ENCODE data around the gene HDGFL2. TPM values are rescaled to one million over a fixed set of nuclear protein-coding genes. Genes with fewer than 3 reads are reported as not detected.

Gene HDGFL2
- total RNA-seq (2022; extraction: Qiagen RNA extraction; ENCODE audit: low read depth) = 25.1 to 30.9 TPM (median 29.4 TPM) in 5 replicates

GRCh38 chr19:4472174-4472974, at the start of gene HDGFL2:
HDGFL2 (plus strand) TSS chr19:4472297; CDS start chr19:4472351, 54 bp downstream.

GRCh38 chr19:4457654-4458395, 14.3 kb upstream of the HDGFL2 start, which contains the start of gene UBXN6:
UBXN6 (minus strand) TSS chr19:4457794; CDS start chr19:4457697, 97 bp downstream.

GRCh38 chr19:4518345-4519171, 46.5 kb downstream of the HDGFL2 start, which contains the start of gene PLIN4:
PLIN4 (minus strand) TSS chr19:4518486; CDS start chr19:4518272, 214 bp downstream.

GRCh38 chr19:4534836-4535658, 63.0 kb downstream of the HDGFL2 start, which contains the start of gene PLIN5:
PLIN5 (minus strand) TSS chr19:4535224; CDS start chr19:4534074, 1,150 bp downstream.

GRCh38 chr19:4539693-4540581, 67.8 kb downstream of the HDGFL2 start, which contains the start of gene LRG1:
LRG1 (minus strand) TSS chr19:4540036; CDS start chr19:4540013, 23 bp downstream.

Other genes with a start within 250 kb of the HDGFL2 start
- 1.7 to 4.1 TPM (median 3.1 TPM) in 5 replicates for gene EBI3, start 242.8 kb upstream of the HDGFL2 start, total RNA-seq (2022; extraction: Qiagen RNA extraction; ENCODE audit: low read depth)
- 18.6 to 23.3 TPM (median 20.7 TPM) in 5 replicates for gene YJU2, start 225.2 kb upstream of the HDGFL2 start, total RNA-seq (2022; extraction: Qiagen RNA extraction; ENCODE audit: low read depth)
- not detected in 5 replicates for gene SHD, start 193.0 kb upstream of the HDGFL2 start, total RNA-seq (2022; extraction: Qiagen RNA extraction; ENCODE audit: low read depth)
- gene TMIGD2, start 169.9 kb upstream of the HDGFL2 start, total RNA-seq (2022; extraction: Qiagen RNA extraction; ENCODE audit: low read depth) = not detected in 5 replicates
- gene FSD1, start 167.7 kb upstream of the HDGFL2 start, total RNA-seq (2022; extraction: Qiagen RNA extraction; ENCODE audit: low read depth) = 7.4 to 9.0 TPM (median 8.4 TPM) in 5 replicates
- not detected in 5 replicates for gene STAP2, start 133.5 kb upstream of the HDGFL2 start, total RNA-seq (2022; extraction: Qiagen RNA extraction; ENCODE audit: low read depth)
- gene MPND, start 128.7 kb upstream of the HDGFL2 start, total RNA-seq (2022; extraction: Qiagen RNA extraction; ENCODE audit: low read depth) = 5.8 to 14.0 TPM (median 10.1 TPM) in 5 replicates
- gene SH3GL1, start 71.8 kb upstream of the HDGFL2 start, total RNA-seq (2022; extraction: Qiagen RNA extraction; ENCODE audit: low read depth) = 45.3 to 64.3 TPM (median 56.8 TPM) in 5 replicates
- 22.4 to 26.3 TPM (median 23.7 TPM) in 5 replicates for gene CHAF1A, start 69.7 kb upstream of the HDGFL2 start, total RNA-seq (2022; extraction: Qiagen RNA extraction; ENCODE audit: low read depth)
- 38.4 to 69.4 TPM (median 54.4 TPM) in 5 replicates for gene UBXN6, start 14.5 kb upstream of the HDGFL2 start, total RNA-seq (2022; extraction: Qiagen RNA extraction; ENCODE audit: low read depth)
- gene PLIN4, start 46.2 kb downstream of the HDGFL2 start, total RNA-seq (2022; extraction: Qiagen RNA extraction; ENCODE audit: low read depth) = 0.42 to 0.61 TPM (median 0.51 TPM) in 5 replicates
- 0.06 to 0.22 TPM (median 0.09 TPM) in 3 of 5 replicates, not detected in the others for gene PLIN5, start 62.9 kb downstream of the HDGFL2 start, total RNA-seq (2022; extraction: Qiagen RNA extraction; ENCODE audit: low read depth)
- 0.02 to 0.14 TPM (median 0.12 TPM) in 4 of 5 replicates, not detected in the other for gene LRG1, start 67.7 kb downstream of the HDGFL2 start, total RNA-seq (2022; extraction: Qiagen RNA extraction; ENCODE audit: low read depth)
- 4.3 to 6.9 TPM (median 6.1 TPM) in 5 replicates for gene SEMA6B, start 87.4 kb downstream of the HDGFL2 start, total RNA-seq (2022; extraction: Qiagen RNA extraction; ENCODE audit: low read depth)
- gene TNFAIP8L1, start 167.2 kb downstream of the HDGFL2 start, total RNA-seq (2022; extraction: Qiagen RNA extraction; ENCODE audit: low read depth) = 2.4 to 5.4 TPM (median 4.6 TPM) in 5 replicates
- gene MYDGF, start 198.0 kb downstream of the HDGFL2 start, total RNA-seq (2022; extraction: Qiagen RNA extraction; ENCODE audit: low read depth) = 115 to 147 TPM (median 144 TPM) in 5 replicates